Retinal pigment epithelial cell (primary cell): Measurements from ENCODE around the gene SHC3.
"Not testable (repeated sequence)": the region's sequence is repeated elsewhere in the genome, so short reads cannot be mapped to it uniquely, and the experiment has no call there.

Experiments used
- DNase-seq: peaks from one replicate; pipeline ENCODE4 v3.0.0-alpha.2; 2010; ENCODE audit warnings: low read depth
- H3K4me3 ChIP-seq: 2 replicates; pipeline ENCODE4 v1.5.1; 2011; ENCODE audit warnings: mild to moderate bottlenecking, low read length, control low read depth, moderate library complexity
- CTCF ChIP-seq: conservative IDR thresholded peaks from 2 replicates; pipeline ENCODE4 v1.5.1; 2011; ENCODE audit warnings: low read depth, low read length, control low read depth, inconsistent platforms

The SHC3 gene

GRCh38 chr9:89219637-89220036 is 41.0 kb upstream of the SHC3 start:
- no peak for DNase-seq
- no peak overlapping the region for H3K4me3 ChIP-seq
- no peak for TF ChIP-seq CTCF

- TF ChIP-seq CTCF, result no peak
- no peak overlapping the region for H3K4me3 ChIP-seq
- no peak for DNase-seq
Observed at GRCh38 chr9:89218040-89218928, 39.7 kb upstream of the SHC3 start.

GRCh38 chr9:89215342-89215741 is 36.7 kb upstream of the SHC3 start:
- TF ChIP-seq CTCF, result no peak
- DNase-seq, result no peak
- H3K4me3 ChIP-seq, result no peak overlapping the region

DNA sequence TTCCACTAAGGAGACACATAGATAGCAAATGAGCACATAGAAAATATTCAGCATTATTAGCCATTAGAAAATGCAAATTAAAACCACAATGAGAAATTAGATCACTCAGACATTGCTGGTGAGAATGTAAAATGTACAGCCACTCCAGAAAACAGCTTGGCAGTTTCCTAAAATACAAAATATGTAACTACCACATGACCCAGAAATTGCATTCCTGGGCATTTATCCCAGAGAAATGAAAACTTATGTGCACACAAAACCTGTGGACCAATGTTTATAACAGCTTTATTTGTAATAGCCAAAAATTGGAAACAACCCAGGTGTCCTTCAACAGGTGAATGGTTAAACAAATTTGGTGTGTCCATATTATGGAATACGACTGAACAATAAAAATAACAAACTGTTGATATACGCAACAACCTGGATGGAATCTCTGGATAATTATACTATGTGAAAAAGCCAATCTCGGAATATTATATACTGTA is 34.8 kb upstream of the SHC3 start:
- H3K4me3 ChIP-seq, result no peak overlapping the region
- TF ChIP-seq CTCF, result no peak
- no peak for DNase-seq

DNA sequence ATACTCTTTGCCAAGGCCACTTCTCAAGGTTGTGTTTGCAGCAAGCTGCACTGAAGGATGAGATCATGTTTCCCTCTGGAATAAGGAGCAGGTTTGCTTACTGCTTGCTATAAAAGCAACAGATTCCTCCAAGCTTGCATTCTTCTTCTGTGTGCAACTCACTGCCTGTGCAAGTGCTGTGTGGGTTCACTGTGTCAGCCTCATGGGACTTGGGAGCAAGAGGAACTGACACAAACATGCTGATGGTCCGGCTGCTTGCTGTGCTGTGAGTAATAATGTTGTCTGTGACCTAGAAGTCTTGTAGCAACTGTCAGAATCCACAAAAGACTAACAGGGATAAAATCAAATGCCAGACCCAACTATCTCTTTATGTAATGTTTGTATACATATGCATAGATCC is 33.6 kb upstream of the SHC3 start:
- no peak for TF ChIP-seq CTCF
- DNase-seq, result no peak
- H3K4me3 ChIP-seq, result no peak overlapping the region

GRCh38 chr9:89209311-89209710 is 30.7 kb upstream of the SHC3 start:
- not testable (repeated sequence) for H3K4me3 ChIP-seq, DNase-seq

GRCh38 chr9:89207026-89207425 is 28.4 kb upstream of the SHC3 start:
- TF ChIP-seq CTCF, result no peak
- no peak overlapping the region for H3K4me3 ChIP-seq
- DNase-seq, result no peak
